Spleen (tissue), 7 donors: ENCODE data around the gene NDUFAF8.

Experiments used
- POLR2A ChIP-seq, 3 donors: fragments of 450-650 bp; IDR thresholded peaks; one replicate each; pipeline ENCODE4 v1.5.1; 2017; ENCODE audit warnings: antibody characterized with exemption in 3 of 3, mild to moderate bottlenecking in 1 of 3
- TF ChIP-seq, protein P1 (sequence below), 11 experiments: fragments of 200-600 bp in 7 of 11; fragments of 450-650 bp in 4 of 11; sonication (generic) in 4 of 11; IDR thresholded peaks in 8 of 11; conservative IDR thresholded peaks in 3 of 11; 1 replicate in 7 of 11; 2 replicates in 4 of 11; pipeline versions ENCODE4 v1.4.0 to v1.8.0; 2016 to 2021; ENCODE audit warnings: antibody characterized with exemption in 11 of 11, inconsistent platforms in 4 of 11, mild to moderate bottlenecking in 1 of 11
- donor health status: DM: no; HTN: no; CAD: no; lungs with moderate emphysema.
- donor health status: DM: no; HTN: no; CAD: no.
- donor health status: DM: no; HTN: no; CAD: no.

DNA sequence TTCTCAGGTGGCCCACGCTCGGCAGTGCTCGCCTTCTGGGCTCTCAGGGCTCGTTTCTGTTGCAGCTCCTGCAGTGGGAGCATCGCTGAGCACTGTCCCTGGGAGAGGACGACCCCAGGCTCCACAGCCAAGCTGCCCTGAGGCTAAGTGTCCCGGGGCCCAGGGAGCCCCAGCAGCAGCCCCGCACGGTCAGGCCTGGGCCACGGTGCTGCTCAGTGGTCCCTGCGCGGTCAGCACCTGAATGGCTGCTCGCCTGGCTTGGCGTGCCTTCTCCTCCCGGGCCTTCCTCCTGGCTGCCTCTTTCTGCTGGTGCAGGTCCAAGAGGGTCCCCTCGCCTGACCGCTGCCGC lies 39.7 kb upstream of the NDUFAF8 start:
- TF ChIP-seq, protein P1, sequence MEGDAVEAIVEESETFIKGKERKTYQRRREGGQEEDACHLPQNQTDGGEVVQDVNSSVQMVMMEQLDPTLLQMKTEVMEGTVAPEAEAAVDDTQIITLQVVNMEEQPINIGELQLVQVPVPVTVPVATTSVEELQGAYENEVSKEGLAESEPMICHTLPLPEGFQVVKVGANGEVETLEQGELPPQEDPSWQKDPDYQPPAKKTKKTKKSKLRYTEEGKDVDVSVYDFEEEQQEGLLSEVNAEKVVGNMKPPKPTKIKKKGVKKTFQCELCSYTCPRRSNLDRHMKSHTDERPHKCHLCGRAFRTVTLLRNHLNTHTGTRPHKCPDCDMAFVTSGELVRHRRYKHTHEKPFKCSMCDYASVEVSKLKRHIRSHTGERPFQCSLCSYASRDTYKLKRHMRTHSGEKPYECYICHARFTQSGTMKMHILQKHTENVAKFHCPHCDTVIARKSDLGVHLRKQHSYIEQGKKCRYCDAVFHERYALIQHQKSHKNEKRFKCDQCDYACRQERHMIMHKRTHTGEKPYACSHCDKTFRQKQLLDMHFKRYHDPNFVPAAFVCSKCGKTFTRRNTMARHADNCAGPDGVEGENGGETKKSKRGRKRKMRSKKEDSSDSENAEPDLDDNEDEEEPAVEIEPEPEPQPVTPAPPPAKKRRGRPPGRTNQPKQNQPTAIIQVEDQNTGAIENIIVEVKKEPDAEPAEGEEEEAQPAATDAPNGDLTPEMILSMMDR (IDR thresholded peaks at IDR 0.05 in 8 of 11, conservative IDR thresholded peaks at IDR 0.05 in 3 of 11): no peak
- TF ChIP-seq POLR2A (IDR thresholded peaks at IDR 0.05): no peak
